Effector memory CD4-positive, alpha-beta T cell (primary cell): ENCODE results near the gene BCL2L13.

Experiments
- DNase-seq, 3 donors: peaks; one replicate each; pipeline ENCODE4 v3.0.0-alpha.2; 2020
- H3K27ac ChIP-seq: 2 replicates; pipeline ENCODE4 v1.7.0; 2013; ENCODE audit warnings: mild to moderate bottlenecking, low read length, moderate library complexity; ENCODE audit not compliant: insufficient read depth, poor library complexity, severe bottlenecking
- H3K27me3 ChIP-seq: replicated peaks from 2 replicates; pipeline ENCODE4 v1.7.0; 2013; ENCODE audit warnings: mild to moderate bottlenecking, low read length; ENCODE audit not compliant: insufficient read depth, control insufficient read depth, poor library complexity, severe bottlenecking
- H3K36me3 ChIP-seq: 2 replicates; pipeline ENCODE4 v1.7.0; 2013; ENCODE audit warnings: mild to moderate bottlenecking, low read length, moderate library complexity; ENCODE audit not compliant: control insufficient read depth, insufficient read depth
- H3K4me1 ChIP-seq: 2 replicates; pipeline ENCODE4 v1.7.0; 2013; ENCODE audit warnings: low read length, mild to moderate bottlenecking; ENCODE audit not compliant: control insufficient read depth, insufficient read depth, poor library complexity, severe bottlenecking
- H3K4me3 ChIP-seq: 2 replicates; pipeline ENCODE4 v1.7.0; 2013; ENCODE audit warnings: low read length, low read depth, mild to moderate bottlenecking; ENCODE audit not compliant: insufficient read depth, poor library complexity, severe bottlenecking
- H3K9me3 ChIP-seq: 2 replicates; pipeline ENCODE4 v1.7.0; 2013; ENCODE audit warnings: mild to moderate bottlenecking, low read length, moderate library complexity; ENCODE audit not compliant: control insufficient read depth

Gene BCL2L13

DNA sequence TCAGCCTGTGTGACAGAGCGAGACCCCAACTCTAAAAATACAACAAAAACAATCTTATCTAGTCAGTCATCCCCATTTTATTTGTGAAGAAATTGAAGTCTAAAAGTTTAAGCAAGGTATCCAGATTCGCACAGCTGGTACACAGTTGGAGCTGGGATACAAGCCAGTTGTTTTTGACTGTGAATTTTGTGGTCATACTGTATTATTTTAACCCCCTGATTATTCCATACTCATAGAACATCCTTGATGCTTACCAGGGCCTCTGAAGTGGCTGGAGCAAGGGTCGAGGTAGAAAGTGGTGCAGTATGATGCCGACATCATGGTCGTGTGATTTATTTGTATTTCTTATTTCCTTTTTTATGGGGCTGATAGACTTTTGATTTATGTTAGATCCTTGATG lies 85.7 kb downstream of the BCL2L13 start:
- H3K4me1 ChIP-seq: peaks cover 6% of the 10 kb centered on the region
- no peak for DNase-seq
- H3K9me3 ChIP-seq: no peaks in the 10 kb centered on the region
- no peak overlapping the region for H3K27ac ChIP-seq
- peaks cover 10% of the 10 kb centered on the region for H3K36me3 ChIP-seq
- no peaks in the 10 kb centered on the region for H3K27me3 ChIP-seq
- H3K4me3 ChIP-seq: no peak overlapping the region

DNA sequence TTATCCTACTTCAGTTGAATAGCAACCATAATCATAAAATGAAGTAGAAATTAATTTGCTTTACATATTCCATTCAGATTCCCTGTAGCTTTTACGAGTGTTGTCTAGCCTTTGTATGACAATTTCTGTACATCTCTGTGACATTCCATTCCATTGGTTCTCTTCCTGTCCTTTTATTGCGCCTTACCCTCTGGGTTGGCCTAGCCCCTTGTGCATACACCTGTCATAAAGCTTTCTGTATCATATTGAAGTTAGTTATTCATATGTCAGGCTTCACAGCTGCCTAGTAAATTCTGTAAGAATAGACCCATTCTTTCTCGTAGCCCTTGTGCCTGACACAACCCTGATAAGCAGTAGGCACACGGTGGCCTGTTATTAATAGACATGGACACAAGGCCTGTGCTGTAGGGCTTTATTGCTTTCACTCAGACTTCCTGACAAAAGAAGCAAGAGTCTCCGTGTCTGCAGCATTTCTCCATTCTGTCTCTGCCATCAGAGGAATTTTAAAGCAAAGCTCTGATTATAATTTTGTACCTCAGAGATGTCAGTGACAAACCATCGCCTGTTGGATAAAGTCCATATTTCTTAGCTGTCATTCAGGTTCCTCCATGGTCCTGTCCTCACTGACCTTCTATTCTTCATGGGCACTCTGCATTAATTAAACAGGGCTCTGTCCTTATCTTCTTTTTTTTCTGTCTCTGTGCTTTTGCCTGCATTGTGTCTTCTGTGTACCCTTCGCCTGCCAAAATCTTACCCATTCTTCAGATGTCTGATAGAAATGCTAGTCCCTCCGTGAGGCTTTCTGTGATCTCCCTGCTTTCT lies 86.3 kb downstream of the BCL2L13 start:
- Histone ChIP-seq H3K36me3 (peaks cover 13% of the 10 kb centered on the region), H3K9me3 (no peaks in the 10 kb centered on the region), H3K27ac (no peak overlapping the region), H3K27me3 (no peaks in the 10 kb centered on the region), H3K4me3 (no peak overlapping the region), H3K4me1 (peaks cover 6% of the 10 kb centered on the region)
- no peak for DNase-seq

DNA sequence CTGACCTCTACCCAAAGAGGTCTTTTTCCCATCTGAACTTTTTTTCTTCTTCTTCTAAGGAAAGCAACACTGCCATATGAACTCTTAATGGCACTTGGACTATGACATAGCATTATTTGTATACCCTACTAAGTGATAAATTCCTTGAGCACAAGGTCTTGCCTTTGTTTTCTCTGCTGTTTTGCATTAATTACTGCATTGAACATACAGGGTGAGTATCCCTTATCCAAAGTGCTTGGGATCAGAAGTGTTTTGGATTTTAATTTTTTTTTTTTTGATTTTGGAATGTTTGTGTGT lies 86.9 kb downstream of the BCL2L13 start:
- peaks cover 6% of the 10 kb centered on the region for H3K4me1 ChIP-seq
- no peak overlapping the region for H3K27ac ChIP-seq
- H3K27me3 ChIP-seq: no peaks in the 10 kb centered on the region
- no peaks in the 10 kb centered on the region for H3K9me3 ChIP-seq
- no peak overlapping the region for H3K4me3 ChIP-seq
- DNase-seq: no peak
- H3K36me3 ChIP-seq: peaks cover 15% of the 10 kb centered on the region

DNA sequence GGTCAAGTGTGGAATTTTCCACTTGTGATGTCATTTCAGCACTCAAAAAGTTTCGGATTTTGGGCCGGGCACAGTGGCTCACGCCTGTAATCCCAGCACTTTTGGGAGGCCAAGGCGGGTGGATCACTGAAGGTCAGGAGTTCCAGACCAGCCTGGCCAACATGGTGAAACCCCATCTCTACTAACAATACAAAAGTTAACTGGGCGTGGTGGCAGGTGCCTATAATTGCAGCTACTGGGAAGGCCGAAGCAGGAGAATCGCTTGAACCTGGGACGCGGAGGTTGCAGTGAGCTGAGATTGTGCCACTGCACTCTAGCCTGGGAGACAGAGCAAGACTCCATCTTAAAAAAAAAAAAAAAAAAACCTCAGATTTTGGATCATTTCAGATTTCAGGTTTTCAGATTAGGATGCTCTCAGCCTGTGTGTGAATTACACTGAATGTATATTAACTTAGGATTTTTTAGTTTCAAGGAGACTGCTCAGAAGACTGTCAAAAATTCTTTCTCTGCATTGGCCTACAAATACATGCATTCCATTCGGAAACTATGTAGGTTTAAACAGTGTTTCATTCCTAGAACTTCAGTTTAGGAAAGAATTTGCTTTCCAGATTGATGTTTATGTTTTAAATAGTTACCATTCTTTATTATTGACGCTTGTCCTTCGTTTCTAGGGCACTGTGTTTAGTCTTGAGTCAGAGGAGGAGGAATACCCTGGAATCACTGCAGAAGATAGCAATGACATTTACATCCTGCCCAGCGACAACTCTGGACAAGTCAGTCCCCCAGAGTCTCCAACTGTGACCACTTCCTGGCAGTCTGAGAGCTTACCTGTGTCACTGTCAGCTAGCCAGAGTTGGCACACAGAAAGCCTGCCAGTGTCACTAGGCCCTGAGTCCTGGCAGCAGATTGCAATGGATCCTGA lies 87.7 kb downstream of the BCL2L13 start:
- peaks cover 6% of the 10 kb centered on the region for H3K4me1 ChIP-seq
- no peak for DNase-seq
- H3K9me3 ChIP-seq: no peaks in the 10 kb centered on the region
- no peak overlapping the region for H3K4me3 ChIP-seq
- H3K36me3 ChIP-seq: peaks cover 15% of the 10 kb centered on the region
- no peaks in the 10 kb centered on the region for H3K27me3 ChIP-seq
- H3K27ac ChIP-seq: no peak overlapping the region

DNA sequence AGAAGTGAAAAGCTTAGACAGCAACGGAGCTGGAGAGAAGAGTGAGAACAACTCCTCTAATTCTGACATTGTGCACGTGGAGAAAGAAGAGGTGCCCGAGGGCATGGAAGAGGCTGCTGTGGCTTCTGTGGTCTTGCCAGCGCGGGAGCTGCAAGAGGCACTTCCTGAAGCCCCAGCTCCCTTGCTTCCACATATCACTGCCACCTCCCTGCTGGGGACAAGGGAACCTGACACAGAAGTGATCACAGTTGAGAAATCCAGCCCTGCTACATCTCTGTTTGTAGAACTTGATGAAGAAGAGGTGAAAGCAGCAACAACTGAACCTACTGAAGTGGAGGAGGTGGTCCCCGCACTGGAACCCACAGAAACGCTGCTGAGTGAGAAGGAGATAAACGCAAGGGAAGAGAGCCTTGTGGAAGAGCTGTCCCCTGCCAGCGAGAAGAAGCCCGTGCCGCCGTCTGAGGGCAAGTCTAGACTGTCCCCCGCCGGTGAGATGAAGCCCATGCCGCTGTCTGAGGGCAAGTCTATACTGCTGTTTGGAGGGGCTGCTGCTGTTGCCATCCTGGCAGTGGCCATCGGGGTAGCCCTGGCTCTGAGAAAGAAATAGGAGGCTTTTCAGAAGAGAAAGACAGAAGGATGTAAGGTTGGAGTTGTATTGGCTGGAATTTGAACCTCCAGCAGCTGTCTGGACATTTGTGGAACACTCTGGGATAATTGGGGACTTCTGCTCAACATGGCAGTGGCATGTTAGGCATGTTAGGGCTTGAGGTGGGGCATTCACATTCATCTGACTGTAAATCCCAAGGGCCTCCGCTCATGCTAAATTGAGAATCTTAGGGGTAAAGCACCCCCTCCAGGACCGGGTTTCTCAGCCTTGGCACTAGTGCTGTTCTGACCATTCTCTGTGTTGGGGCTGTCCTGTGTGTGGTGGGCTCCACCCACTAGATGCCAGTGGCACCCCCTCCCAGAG lies 88.7 kb downstream of the BCL2L13 start:
- no peaks in the 10 kb centered on the region for H3K27me3 ChIP-seq
- H3K27ac ChIP-seq: no peak overlapping the region

DNA sequence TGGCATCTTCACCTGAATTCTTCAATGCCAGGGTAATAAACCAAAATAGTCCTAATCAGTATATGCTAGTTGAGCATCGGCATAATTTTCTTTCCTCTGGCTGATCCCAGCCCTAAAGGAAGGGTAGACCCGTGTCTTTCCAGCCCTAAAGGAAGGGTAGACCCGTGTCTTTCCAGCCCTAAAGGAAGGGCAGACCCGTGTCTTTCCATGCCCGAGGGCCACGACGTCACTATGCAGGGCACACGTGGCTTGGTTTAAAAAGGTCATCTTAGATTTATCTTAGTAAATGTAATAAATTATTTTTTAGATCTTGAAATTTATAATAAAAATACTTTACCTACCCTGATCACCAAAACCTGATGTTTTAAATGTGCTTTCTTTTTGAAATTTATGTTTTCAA lies 90.2 kb downstream of the BCL2L13 start:
- H3K4me3 ChIP-seq: no peak overlapping the region

More for the DNA sequence above, 88.7 kb downstream of the BCL2L13 start:
- peaks cover 6% of the 10 kb centered on the region for H3K4me1 ChIP-seq
- DNase-seq: no peak
- no peaks in the 10 kb centered on the region for H3K9me3 ChIP-seq
- no peak overlapping the region for H3K4me3 ChIP-seq
- peaks cover 15% of the 10 kb centered on the region for H3K36me3 ChIP-seq

DNA sequence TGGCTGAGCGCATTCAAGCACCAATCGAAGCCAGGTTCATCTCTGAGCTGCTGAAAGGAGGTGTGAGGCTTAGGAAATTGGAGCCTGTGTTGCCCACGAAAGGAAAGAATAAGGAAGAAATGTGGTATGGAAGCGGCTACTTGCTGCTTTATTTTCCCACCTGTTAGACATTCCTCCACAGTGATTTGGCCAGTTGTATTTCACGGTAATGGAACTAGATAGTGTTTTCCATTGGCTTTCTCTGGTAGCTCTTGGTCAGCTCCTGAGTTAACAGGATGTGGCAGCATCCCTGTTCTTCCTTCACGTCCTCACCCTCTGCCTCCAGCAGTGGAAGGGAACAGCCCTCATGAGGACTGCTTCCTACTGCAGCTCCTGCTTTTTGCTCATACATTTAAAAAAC lies 91.0 kb downstream of the BCL2L13 start:
- H3K4me1 ChIP-seq: peaks cover 6% of the 10 kb centered on the region
- no peak overlapping the region for H3K27ac ChIP-seq
- no peaks in the 10 kb centered on the region for H3K9me3 ChIP-seq
- no peak overlapping the region for H3K4me3 ChIP-seq
- no peaks in the 10 kb centered on the region for H3K27me3 ChIP-seq
- no peak for DNase-seq
- peaks cover 27% of the 10 kb centered on the region for H3K36me3 ChIP-seq

More for the DNA sequence above, 90.2 kb downstream of the BCL2L13 start:
- no peak for DNase-seq
- no peak overlapping the region for H3K27ac ChIP-seq
- H3K36me3 ChIP-seq: peaks cover 20% of the 10 kb centered on the region
- no peaks in the 10 kb centered on the region for H3K9me3 ChIP-seq
- H3K4me1 ChIP-seq: peaks cover 6% of the 10 kb centered on the region
- H3K27me3 ChIP-seq: no peaks in the 10 kb centered on the region

DNA sequence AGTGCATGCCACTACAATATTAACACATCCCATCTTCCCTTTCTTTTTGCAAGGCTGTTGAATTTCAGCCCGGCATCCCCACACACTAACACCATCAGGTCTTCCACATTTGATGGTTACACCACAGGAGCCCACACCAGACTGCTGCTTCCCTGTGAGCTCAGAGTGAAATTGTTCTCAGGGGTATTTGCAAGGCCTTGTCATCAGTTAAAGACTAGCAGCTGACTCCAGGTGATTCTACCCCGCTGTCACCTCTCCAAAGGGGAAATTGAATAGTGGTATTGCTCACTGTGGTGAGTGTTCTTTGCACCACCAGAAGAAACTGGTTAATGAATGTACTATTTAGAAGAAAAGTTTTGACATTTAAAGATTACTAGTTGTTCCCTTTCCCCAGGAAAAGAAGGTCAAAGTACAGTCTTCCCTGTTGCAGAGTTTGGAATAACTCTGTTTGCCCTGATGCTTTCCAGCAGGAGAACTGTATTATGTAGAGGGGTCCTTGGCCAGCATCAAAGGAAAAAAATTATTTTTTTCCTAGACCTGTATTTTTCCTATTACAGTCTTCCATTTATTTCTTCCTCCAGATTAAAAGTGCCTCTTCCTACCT lies 93.8 kb downstream of the BCL2L13 start:
- no peak for DNase-seq
- Histone ChIP-seq H3K4me3 (no peak overlapping the region), H3K36me3 (peaks cover 34% of the 10 kb centered on the region), H3K27ac (no peak overlapping the region), H3K27me3 (no peaks in the 10 kb centered on the region), H3K4me1 (no peaks in the 10 kb centered on the region), H3K9me3 (no peaks in the 10 kb centered on the region)

DNA sequence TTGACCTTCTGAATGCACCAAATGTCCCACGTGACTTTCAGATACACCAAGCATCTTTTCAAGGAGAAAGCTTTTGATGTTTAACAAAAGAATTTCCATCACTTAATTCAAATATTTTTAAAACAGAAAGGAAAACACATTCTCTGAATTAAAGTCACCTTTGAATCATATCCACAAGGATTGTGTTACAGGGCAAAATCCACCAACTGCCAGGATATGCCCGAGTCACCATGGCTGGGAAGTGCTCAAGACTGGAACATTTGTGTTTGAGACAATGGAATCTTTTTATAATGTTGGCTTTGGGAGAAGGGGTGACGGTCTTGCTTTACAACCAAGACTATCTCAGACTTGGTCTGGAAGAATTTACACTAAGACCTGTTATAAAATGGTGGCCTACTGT lies 94.9 kb downstream of the BCL2L13 start:
- no peaks in the 10 kb centered on the region for H3K27me3 ChIP-seq
- H3K27ac ChIP-seq: peak overlapping the region; percentile 22
- H3K4me1 ChIP-seq: no peaks in the 10 kb centered on the region
- H3K9me3 ChIP-seq: no peaks in the 10 kb centered on the region
- no peak for DNase-seq
- H3K4me3 ChIP-seq: no peak overlapping the region
- H3K36me3 ChIP-seq: peaks cover 38% of the 10 kb centered on the region
